HepG2 (cell line): ENCODE data around the gene OVCA2. TPM values are rescaled to one million over a fixed set of nuclear protein-coding genes. Genes with fewer than 3 reads are reported as not detected.

Source experiments
- AGO1 ChIP-seq: fragments of 200-400 bp; formaldehyde crosslinking; IDR thresholded peaks from 2 replicates; pipeline ENCODE4 v1.6.1; 2017; ENCODE audit warnings: mild to moderate bottlenecking, low read depth, low read length, moderate library complexity; ENCODE audit not compliant: poor library complexity, severe bottlenecking
- BORCS8-MEF2B ChIP-seq: sonication (generic); formaldehyde crosslinking; IDR thresholded peaks from 2 replicates; pipeline ENCODE4 v1.8.0; 2022; ENCODE audit warnings: mild to moderate bottlenecking, missing genetic modification reagents
- CEBPG ChIP-seq: IDR thresholded peaks from 2 replicates; pipeline ENCODE4 v1.6.1; 2016
- NFKB2 ChIP-seq: sonication (generic); formaldehyde crosslinking; IDR thresholded peaks from 2 replicates; pipeline ENCODE4 v1.4.0; 2020; ENCODE audit warnings: missing genetic modification reagents, borderline replicate concordance
- REXO4 ChIP-seq: sonication (generic); formaldehyde crosslinking; IDR thresholded peaks from 2 replicates; pipeline ENCODE4 v1.8.0; 2022; ENCODE audit warnings: missing genetic modification reagents, mild to moderate bottlenecking, borderline replicate concordance
- SMC3 ChIP-seq: IDR thresholded peaks from 2 replicates; pipeline ENCODE4 v1.6.1; 2011; ENCODE audit warnings: low read length, improper control_type of control experiment
- SOX13 ChIP-seq, 3 experiments: fragments of 450-650 bp in 1 of 3; sonication (generic) in 1 of 3; formaldehyde crosslinking in 1 of 3; IDR thresholded peaks in 2 of 3; conservative IDR thresholded peaks in 1 of 3; 2 replicates each; pipeline versions ENCODE4 v1.5.0 to v1.6.1; 2016 to 2020; ENCODE audit warnings: antibody characterized with exemption in 1 of 3, mild to moderate bottlenecking in 1 of 3, missing compliant biosample characterization in 1 of 3, missing genetic modification reagents in 1 of 3, moderate library complexity in 1 of 3
- ZC3H13 ChIP-seq: sonication (generic); formaldehyde crosslinking; IDR thresholded peaks from 2 replicates; pipeline ENCODE4 v1.8.1; 2023; ENCODE audit warnings: mild to moderate bottlenecking, missing genetic modification reagents, moderate library complexity
- ZFP37 ChIP-seq: sonication (generic); formaldehyde crosslinking; IDR thresholded peaks from 2 replicates; pipeline ENCODE4 v1.4.0; 2020; ENCODE audit warnings: missing genetic modification reagents, borderline replicate concordance
- ZNF350 ChIP-seq: sonication (generic); formaldehyde crosslinking; IDR thresholded peaks from 2 replicates; pipeline ENCODE4 v1.4.0; 2020; ENCODE audit warnings: mild to moderate bottlenecking, low read depth, missing genetic modification reagents, borderline replicate concordance
- ZNF781 ChIP-seq: sonication (generic); formaldehyde crosslinking; IDR thresholded peaks from 2 replicates; pipeline ENCODE4 v1.5.1; 2020; ENCODE audit warnings: borderline replicate concordance, mild to moderate bottlenecking, missing genetic modification reagents; ENCODE audit errors: not compliant biosample characterization
- ZNF782 ChIP-seq: sonication (generic); formaldehyde crosslinking; IDR thresholded peaks from 2 replicates; pipeline ENCODE4 v1.4.0; 2020; ENCODE audit warnings: missing genetic modification reagents, mild to moderate bottlenecking, borderline replicate concordance
- polyA plus RNA-seq, 8 experiments: library from polyadenylated mRNA; depleted of rRNA in 3 of 8; stranded (reverse) in 7 of 8; unstranded in 1 of 8; fragments of >200 nt; fragmentation: Illumina TruSeq in 4 of 8; extraction: Trizol in 4 of 8; gene quantifications; 2 replicates each; pipeline versions ENCODE4 v1.2.1 to v1.2.3, GENCODE V29; 2011 to 2016; ENCODE audit warnings: low read depth in 4 of 8, missing spikeins in 1 of 8, mixed read lengths in 1 of 8; ENCODE audit not compliant: insufficient read depth in 1 of 8
- total RNA-seq, 5 experiments: library from RNA; depleted of rRNA; stranded (reverse); fragments of >200 nt; fragmentation: Illumina TruSeq; extraction: Trizol; gene quantifications; 2 replicates each; pipeline ENCODE4 v1.2.3, GENCODE V29; 2016; ENCODE audit warnings: low read depth in 1 of 5
- TF ChIP-seq, protein P1 (sequence below): sonication (generic); formaldehyde crosslinking; IDR thresholded peaks from 2 replicates; pipeline ENCODE4 v1.5.1; 2020; ENCODE audit warnings: missing genetic modification reagents, mild to moderate bottlenecking, borderline replicate concordance
- TF ChIP-seq, protein P2 (sequence below): sonication (generic); formaldehyde crosslinking; IDR thresholded peaks from 2 replicates; pipeline ENCODE4 v1.8.1; 2022; ENCODE audit warnings: low read depth, mild to moderate bottlenecking, missing genetic modification reagents
- TF ChIP-seq, protein P3 (sequence below): sonication (generic); formaldehyde crosslinking; IDR thresholded peaks from 2 replicates; pipeline ENCODE4 v1.4.0; 2020; ENCODE audit warnings: missing genetic modification reagents
- TF ChIP-seq, protein P4 (sequence below): sonication (generic); formaldehyde crosslinking; IDR thresholded peaks from 2 replicates; pipeline ENCODE4 v1.4.0; 2020; ENCODE audit warnings: mild to moderate bottlenecking, missing genetic modification reagents
- TF ChIP-seq, protein P5 (sequence below), 2 experiments: sonication (generic) in 1 of 2; formaldehyde crosslinking in 1 of 2; IDR thresholded peaks; 2 replicates each; pipeline versions ENCODE4 v1.4.0 to v1.6.1; 2018 to 2020; ENCODE audit warnings: missing genetic modification reagents in 2 of 2, borderline replicate concordance in 1 of 2, low read depth in 1 of 2, mild to moderate bottlenecking in 1 of 2, missing biosample characterization in 1 of 2

The OVCA2 gene
- total and polyA plus RNA-seq, 2 of the 13 experiments (the other 11 are each of a cell fraction or from before 2014, with no cell fraction given) = 23.7 to 28.2 TPM

DNA sequence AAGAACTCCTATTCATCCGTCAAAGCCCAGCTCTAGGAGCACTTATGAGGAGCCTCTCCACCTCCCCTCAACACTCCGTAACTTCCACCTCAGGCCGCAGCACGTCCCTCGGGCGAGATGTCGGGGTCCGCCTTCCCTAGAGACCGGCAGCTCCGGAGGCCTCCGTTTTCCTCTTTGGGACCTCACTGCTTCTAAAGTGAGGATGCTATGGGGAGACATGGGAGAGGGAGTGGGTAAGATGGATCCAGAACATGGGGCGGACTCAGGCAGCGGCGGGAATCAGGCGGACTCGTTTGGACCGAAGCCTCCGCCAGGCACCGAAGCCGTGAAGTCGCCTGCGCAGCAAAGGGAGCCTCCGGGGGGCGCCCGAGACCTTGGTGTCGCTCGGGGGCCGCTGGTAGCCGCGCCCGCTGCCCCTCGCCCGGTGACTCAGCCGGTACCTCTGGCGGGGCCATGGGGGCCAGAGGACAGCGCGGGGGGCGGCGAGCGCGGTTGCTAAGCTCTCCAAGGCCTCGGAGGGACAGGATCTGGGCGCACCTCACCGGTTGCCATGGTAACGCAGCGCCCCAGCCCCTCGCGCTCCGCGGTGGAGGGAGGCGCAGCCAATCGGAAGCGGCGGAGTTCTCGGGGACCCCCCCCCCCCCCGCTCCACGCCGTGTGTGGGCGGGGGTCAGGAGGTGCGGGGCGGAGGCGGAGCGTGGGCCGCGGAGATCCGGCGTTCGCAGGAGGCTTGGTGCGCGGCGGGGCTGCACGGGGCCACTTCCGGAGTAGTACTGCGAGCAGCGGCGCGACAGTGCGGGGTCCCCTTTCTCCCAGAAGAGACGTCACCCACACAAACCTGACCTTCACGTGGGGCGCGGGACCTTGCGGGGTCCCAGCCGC, 11.8 kb downstream of the OVCA2 start (continued):
- TF ChIP-seq, protein P1, sequence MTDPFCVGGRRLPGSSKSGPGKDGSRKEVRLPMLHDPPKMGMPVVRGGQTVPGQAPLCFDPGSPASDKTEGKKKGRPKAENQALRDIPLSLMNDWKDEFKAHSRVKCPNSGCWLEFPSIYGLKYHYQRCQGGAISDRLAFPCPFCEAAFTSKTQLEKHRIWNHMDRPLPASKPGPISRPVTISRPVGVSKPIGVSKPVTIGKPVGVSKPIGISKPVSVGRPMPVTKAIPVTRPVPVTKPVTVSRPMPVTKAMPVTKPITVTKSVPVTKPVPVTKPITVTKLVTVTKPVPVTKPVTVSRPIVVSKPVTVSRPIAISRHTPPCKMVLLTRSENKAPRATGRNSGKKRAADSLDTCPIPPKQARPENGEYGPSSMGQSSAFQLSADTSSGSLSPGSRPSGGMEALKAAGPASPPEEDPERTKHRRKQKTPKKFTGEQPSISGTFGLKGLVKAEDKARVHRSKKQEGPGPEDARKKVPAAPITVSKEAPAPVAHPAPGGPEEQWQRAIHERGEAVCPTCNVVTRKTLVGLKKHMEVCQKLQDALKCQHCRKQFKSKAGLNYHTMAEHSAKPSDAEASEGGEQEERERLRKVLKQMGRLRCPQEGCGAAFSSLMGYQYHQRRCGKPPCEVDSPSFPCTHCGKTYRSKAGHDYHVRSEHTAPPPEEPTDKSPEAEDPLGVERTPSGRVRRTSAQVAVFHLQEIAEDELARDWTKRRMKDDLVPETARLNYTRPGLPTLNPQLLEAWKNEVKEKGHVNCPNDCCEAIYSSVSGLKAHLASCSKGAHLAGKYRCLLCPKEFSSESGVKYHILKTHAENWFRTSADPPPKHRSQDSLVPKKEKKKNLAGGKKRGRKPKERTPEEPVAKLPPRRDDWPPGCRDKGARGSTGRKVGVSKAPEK (CRISPR knock-in tag) = no peak
- TF ChIP-seq ZNF782 (CRISPR knock-in tag) = no peak
- peak; percentile 44 for TF ChIP-seq AGO1
- no peak for TF ChIP-seq ZFP37
- no peak for TF ChIP-seq ZNF781
- no peak for TF ChIP-seq SOX13 (IDR thresholded peaks at IDR 0.05)
- no peak for TF ChIP-seq SOX13 (CRISPR knock-in tag; conservative IDR thresholded peaks at IDR 0.05 in 1 of 2, IDR thresholded peaks at IDR 0.05 in 1 of 2)
- no peak for TF ChIP-seq ZC3H13
- TF ChIP-seq SMC3 = no peak
- TF ChIP-seq, protein P2, sequence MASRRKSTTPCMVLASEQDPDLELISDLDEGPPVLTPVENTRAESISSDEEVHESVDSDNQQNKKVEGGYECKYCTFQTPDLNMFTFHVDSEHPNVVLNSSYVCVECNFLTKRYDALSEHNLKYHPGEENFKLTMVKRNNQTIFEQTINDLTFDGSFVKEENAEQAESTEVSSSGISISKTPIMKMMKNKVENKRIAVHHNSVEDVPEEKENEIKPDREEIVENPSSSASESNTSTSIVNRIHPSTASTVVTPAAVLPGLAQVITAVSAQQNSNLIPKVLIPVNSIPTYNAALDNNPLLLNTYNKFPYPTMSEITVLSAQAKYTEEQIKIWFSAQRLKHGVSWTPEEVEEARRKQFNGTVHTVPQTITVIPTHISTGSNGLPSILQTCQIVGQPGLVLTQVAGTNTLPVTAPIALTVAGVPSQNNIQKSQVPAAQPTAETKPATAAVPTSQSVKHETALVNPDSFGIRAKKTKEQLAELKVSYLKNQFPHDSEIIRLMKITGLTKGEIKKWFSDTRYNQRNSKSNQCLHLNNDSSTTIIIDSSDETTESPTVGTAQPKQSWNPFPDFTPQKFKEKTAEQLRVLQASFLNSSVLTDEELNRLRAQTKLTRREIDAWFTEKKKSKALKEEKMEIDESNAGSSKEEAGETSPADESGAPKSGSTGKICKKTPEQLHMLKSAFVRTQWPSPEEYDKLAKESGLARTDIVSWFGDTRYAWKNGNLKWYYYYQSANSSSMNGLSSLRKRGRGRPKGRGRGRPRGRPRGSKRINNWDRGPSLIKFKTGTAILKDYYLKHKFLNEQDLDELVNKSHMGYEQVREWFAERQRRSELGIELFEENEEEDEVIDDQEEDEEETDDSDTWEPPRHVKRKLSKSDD (CRISPR knock-in tag) = no peak
- TF ChIP-seq, protein P3, sequence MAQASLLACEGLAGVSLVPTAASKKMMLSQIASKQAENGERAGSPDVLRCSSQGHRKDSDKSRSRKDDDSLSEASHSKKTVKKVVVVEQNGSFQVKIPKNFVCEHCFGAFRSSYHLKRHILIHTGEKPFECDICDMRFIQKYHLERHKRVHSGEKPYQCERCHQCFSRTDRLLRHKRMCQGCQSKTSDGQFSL (CRISPR knock-in tag) = peak; percentile 56; the same call in 1 of the 2 replicates
- no peak for TF ChIP-seq ZNF350 (CRISPR knock-in tag)
- TF ChIP-seq, protein P4, sequence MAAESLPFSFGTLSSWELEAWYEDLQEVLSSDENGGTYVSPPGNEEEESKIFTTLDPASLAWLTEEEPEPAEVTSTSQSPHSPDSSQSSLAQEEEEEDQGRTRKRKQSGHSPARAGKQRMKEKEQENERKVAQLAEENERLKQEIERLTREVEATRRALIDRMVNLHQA (CRISPR knock-in tag) = no peak
- TF ChIP-seq, protein P5, sequence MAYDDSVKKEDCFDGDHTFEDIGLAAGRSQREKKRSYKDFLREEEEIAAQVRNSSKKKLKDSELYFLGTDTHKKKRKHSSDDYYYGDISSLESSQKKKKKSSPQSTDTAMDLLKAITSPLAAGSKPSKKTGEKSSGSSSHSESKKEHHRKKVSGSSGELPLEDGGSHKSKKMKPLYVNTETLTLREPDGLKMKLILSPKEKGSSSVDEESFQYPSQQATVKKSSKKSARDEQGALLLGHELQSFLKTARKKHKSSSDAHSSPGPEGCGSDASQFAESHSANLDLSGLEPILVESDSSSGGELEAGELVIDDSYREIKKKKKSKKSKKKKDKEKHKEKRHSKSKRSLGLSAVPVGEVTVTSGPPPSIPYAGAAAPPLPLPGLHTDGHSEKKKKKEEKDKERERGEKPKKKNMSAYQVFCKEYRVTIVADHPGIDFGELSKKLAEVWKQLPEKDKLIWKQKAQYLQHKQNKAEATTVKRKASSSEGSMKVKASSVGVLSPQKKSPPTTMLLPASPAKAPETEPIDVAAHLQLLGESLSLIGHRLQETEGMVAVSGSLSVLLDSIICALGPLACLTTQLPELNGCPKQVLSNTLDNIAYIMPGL (CRISPR knock-in tag; IDR thresholded peaks at IDR 0.05; ENCODE audit: borderline replicate concordance in 1 of 2, low read depth in 1 of 2) = peak; percentile 62 to 73; a peak in 3 of 4 replicates
- no peak for TF ChIP-seq BORCS8-MEF2B (CRISPR knock-in tag)
- no peak for TF ChIP-seq CEBPG (CRISPR knock-in tag)
- no peak for TF ChIP-seq REXO4 (CRISPR knock-in tag)
- no peak for TF ChIP-seq NFKB2
